Lower leg skin (tissue), 4 donors: ENCODE data around the gene ABAT. TPM values are rescaled to one million over a fixed set of nuclear protein-coding genes. Genes with fewer than 3 reads are reported as not detected.
"Not testable (repeated sequence)": the region's sequence is repeated elsewhere in the genome, so short reads cannot be mapped to it uniquely, and the experiment has no call there.

ENCODE experiments used
- DNase-seq, 2 donors: peaks; one replicate each; pipeline ENCODE4 v3.0.0-alpha.2; 2019; ENCODE audit warnings: low spot score in 2 of 2
- H3K4me3 ChIP-seq: fragments of 200-600 bp; sonication (generic); 2 replicates; pipeline ENCODE4 v1.5.1; 2017; ENCODE audit warnings: mild to moderate bottlenecking, low read depth; ENCODE audit not compliant: poor library complexity, severe bottlenecking
- CTCF ChIP-seq, 3 donors: fragments of 450-650 bp; IDR thresholded peaks; one replicate each; pipeline ENCODE4 v1.5.1; 2016; ENCODE audit warnings: antibody characterized with exemption in 3 of 3, mild to moderate bottlenecking in 3 of 3, moderate library complexity in 2 of 3
- POLR2A ChIP-seq, 2 donors: fragments of 450-650 bp; IDR thresholded peaks; one replicate each; pipeline ENCODE4 v1.6.1; 2016 to 2017; ENCODE audit warnings: antibody characterized with exemption in 2 of 2, mild to moderate bottlenecking in 1 of 2, moderate library complexity in 1 of 2
- WGBS, 2 donors: methylation state at CpG; one replicate each; pipeline ENCODE4 v1.1.5; 2018; 5-methylcytosine and 5-hydroxymethylcytosine counted together
- intact Hi-C: fragments of 100-400 bp; cut with DNase I; formaldehyde crosslinking; loops from one replicate; pipeline ENCODE4 v1.15.0; 2023; ENCODE audit warnings: low total_unique reads
- total RNA-seq, 4 donors: library from RNA; depleted of rRNA; stranded (reverse); fragments of >200 nt; gene quantifications; one replicate each; pipeline ENCODE4 v1.1.0, GENCODE V29; 2016

Gene ABAT
- total RNA-seq, 4 donors from 2014 or later, result 1.5 to 5.1 (median 2.6) TPM

- DNase-seq, result no peak
- TF ChIP-seq POLR2A (IDR thresholded peaks at IDR 0.05), result no peak
- no peak for TF ChIP-seq CTCF (IDR thresholded peaks at IDR 0.05)
These were observed 65.7 kb downstream of the ABAT start for GRCh38 chr16:8739989-8740704.

DNA sequence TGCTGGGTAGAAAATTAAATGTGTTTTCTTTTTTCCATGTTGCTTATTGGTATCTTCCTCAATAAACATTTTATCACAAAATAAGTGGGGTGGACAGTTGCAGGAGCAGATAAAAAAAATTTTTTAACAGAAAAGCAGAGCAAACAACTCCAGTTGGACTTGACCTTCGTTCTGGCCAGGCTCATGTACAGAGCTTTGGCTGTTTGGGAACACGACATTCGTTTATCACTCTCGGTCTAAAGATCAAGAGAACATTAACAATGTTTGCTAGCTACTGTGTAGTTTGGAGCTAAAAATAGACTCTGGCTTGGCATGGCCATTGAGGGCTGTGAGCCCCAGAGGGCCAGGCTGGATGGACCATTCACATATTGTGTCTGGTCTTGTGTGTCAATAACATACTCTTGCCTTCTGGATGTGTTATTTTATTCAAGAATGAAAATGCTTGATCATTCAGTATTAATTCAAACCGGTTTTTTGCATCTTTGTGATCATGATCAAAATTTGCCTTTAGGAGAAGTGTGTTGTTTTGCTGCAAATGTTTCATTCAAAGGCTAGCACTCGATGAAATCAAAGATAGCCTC, 66.4 kb downstream of the ABAT start:
- intact Hi-C loops, result no loop called here
- TF ChIP-seq CTCF (IDR thresholded peaks at IDR 0.05), result no peak
- TF ChIP-seq POLR2A (IDR thresholded peaks at IDR 0.05), result no peak
- WGBS, 2 donors, result 78 to 80% methylated on average over 6 of the region's 6 CpGs
- no peak for DNase-seq
- no peak overlapping the region for H3K4me3 ChIP-seq

More at GRCh38 chr16:8739989-8740704, 65.7 kb downstream of the ABAT start:
- no peak overlapping the region for H3K4me3 ChIP-seq
- intact Hi-C loops, result no loop called here
- WGBS, 2 donors, result 84 to 91% methylated on average over 10 to 13 of the region's 13 CpGs

DNA sequence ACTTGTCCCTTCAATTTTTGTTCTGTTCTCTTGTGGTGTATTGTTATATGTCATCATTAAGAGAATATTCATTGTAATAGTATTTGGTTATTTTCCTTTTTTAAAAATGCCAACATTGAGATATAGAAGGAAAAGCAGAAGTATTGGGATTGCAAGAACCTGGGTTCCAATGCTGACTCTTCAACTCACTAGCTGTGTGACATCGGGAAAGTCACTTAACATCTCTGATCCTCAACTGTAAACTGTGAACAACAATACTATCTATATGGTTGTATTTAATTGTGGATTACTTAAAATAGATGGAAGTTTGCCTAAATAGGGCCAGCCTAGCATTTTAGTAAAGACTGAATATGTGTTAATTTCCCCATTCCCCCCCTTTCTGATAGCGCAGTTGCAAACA, 67.2 kb downstream of the ABAT start:
- DNase-seq, result no peak
- WGBS, 2 donors, result 94 to 97% methylated on average over 2 of the region's 2 CpGs
- intact Hi-C loops, result no loop called here
- TF ChIP-seq POLR2A (IDR thresholded peaks at IDR 0.05) (no peak), CTCF (IDR thresholded peaks at IDR 0.05) (no peak)
- H3K4me3 ChIP-seq, result no peak overlapping the region

DNA sequence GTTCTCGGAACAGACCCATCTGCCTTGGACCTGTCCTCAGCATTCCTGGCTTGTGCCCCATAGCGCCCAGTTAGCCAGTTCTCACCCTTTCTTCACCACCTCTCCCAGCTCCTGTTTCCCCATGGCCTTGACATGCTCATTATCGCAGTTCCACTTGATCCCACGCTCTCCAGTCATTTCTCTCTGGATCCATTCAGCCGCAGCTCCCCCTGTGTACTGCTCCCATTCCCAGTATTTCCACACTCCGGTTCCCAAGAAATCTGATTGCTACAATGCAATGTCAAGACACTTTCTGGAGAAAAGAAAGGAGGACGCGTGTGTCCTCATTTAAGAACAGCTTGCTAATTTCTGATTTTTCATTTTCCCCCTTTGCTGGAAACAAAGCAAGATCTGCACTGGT, 67.7 kb downstream of the ABAT start:
- no peak for DNase-seq
- TF ChIP-seq CTCF (IDR thresholded peaks at IDR 0.05), result no peak
- TF ChIP-seq POLR2A (IDR thresholded peaks at IDR 0.05), result no peak
- WGBS, 2 donors, result 70 to 76% methylated on average over 7 to 8 of the region's 8 CpGs
- intact Hi-C loops, result no loop called here
- no peak overlapping the region for H3K4me3 ChIP-seq

DNA sequence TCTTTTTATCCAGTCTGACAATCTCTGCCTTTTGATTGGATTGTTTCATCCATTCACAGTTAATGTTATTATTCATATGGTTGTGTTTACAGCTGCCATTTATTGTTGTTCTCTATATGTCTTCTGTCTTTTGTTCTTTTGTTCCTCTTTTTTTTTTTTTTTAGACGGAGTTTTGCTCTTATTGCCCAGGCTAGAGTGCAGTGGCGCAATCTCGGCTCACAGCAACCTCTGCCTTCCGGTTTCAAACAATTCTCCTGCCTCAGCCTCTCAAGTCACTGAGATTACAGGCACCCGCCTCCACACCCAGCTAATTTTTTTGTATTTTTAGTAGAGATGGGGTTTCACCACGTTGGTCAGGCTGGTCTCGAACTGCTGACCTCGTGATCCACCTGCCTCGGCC, 74.5 kb downstream of the ABAT start:
- intact Hi-C loops, H3K4me3 ChIP-seq, DNase-seq: not testable (repeated sequence)
- 88% methylated on average over 9 of the region's 9 CpGs for WGBS, 2 donors

GRCh38 chr16:8751481-8752311, 77.3 kb downstream of the ABAT start:
- no peak overlapping the region for H3K4me3 ChIP-seq
- no peak for TF ChIP-seq CTCF (IDR thresholded peaks at IDR 0.05)
- TF ChIP-seq POLR2A (IDR thresholded peaks at IDR 0.05), result no peak
- no peak for DNase-seq
- 57% methylated on average over 14 of the region's 14 CpGs for whole genome bisulfite sequencing, 2 donors
- intact Hi-C loops, result no loop called here
